Tibial nerve (tissue), 4 donors: ENCODE results near the gene SLC4A7.
"Not testable (repeated sequence)": the region's sequence is repeated elsewhere in the genome, so short reads cannot be mapped to it uniquely, and the experiment has no call there.

Source experiments
- EP300 ChIP-seq, 2 donors: sonication (generic); formaldehyde crosslinking; IDR thresholded peaks; one replicate each; pipeline ENCODE4 v1.6.1; 2017; ENCODE audit warnings: antibody characterized with exemption in 2 of 2, mild to moderate bottlenecking in 1 of 2
- POLR2A ChIP-seq, 2 donors: fragments of 450-650 bp; IDR thresholded peaks; one replicate each; pipeline ENCODE4 v1.6.1; 2017; ENCODE audit warnings: antibody characterized with exemption in 2 of 2, mild to moderate bottlenecking in 2 of 2, moderate library complexity in 2 of 2
- TF ChIP-seq, protein P1 (sequence below), 5 experiments: fragments of 200-600 bp in 3 of 5; fragments of 450-650 bp in 2 of 5; sonication (generic) in 3 of 5; IDR thresholded peaks; one replicate each; pipeline ENCODE4 v1.5.1; 2016 to 2019; ENCODE audit warnings: antibody characterized with exemption in 5 of 5, mild to moderate bottlenecking in 3 of 5, moderate library complexity in 2 of 5

DNA sequence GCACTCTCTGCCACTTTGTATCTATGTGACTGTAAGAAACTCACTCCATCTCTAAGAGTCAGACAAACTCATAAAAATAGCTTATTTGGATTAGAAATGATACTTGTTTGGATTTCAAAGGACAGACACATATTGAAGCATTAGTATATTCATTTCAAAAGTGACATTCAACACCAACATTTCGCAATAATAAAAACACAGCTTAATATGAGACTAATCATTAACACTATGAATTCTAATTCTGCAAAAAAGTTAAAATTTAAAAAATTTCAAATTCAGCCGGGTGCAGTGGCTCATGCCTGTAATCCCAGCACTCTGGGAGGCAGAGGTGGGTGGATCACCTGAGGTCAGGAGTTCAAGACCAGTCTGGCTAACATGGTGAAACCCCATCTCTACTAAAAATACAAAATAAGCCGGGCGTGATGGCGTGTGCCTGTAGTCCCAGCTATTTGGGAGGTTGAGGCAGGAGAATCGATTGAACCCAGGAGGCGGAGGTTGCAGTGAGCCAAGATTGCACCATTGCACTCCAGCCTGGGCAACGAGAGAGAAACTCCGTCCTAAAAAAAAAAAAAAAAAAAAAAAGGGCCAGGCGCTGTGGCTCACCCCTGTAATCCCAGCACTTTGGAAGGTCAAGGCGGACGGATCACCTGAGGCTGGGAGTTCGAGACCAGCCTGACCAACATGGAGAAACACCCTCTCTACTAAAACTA, 59.2 kb downstream of the SLC4A7 start:
- TF ChIP-seq POLR2A, EP300 (IDR thresholded peaks at IDR 0.05): not testable (repeated sequence)
- TF ChIP-seq, protein P1, sequence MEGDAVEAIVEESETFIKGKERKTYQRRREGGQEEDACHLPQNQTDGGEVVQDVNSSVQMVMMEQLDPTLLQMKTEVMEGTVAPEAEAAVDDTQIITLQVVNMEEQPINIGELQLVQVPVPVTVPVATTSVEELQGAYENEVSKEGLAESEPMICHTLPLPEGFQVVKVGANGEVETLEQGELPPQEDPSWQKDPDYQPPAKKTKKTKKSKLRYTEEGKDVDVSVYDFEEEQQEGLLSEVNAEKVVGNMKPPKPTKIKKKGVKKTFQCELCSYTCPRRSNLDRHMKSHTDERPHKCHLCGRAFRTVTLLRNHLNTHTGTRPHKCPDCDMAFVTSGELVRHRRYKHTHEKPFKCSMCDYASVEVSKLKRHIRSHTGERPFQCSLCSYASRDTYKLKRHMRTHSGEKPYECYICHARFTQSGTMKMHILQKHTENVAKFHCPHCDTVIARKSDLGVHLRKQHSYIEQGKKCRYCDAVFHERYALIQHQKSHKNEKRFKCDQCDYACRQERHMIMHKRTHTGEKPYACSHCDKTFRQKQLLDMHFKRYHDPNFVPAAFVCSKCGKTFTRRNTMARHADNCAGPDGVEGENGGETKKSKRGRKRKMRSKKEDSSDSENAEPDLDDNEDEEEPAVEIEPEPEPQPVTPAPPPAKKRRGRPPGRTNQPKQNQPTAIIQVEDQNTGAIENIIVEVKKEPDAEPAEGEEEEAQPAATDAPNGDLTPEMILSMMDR (IDR thresholded peaks at IDR 0.05): not testable (repeated sequence)
